Measurements from ENCODE around the gene NPAS3. TPM values are rescaled to one million over a fixed set of nuclear protein-coding genes. Genes with fewer than 3 reads are reported as not detected.

The NPAS3 gene
- total RNA-seq, 1 experiment from 2014 or later = 0.36 TPM

DNA sequence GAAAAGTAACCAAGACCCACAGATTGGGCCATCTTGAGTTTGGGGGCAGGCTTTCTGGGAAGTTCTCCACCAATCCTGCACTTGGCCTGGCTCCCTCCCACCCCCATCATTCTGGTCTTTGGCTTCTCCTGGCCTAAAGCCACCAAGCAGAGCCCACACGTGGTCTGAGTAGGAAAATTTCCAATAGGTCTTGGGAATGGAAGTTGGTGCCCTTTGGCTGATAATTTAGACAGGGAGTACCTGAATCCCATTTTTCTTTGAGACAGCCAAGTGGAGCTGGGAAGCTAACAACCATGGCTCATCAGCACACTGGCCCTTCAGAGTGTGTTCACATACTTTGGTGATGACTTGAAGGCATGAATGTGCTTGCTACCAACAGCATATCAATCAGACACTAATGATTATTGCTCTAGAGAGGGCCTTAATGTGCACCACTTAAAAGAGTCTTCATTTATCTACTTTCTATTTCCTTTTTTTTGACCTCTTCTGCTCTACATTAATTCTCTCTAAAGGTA, 856.2 kb downstream of the NPAS3 start:
- no peaks in the 10 kb centered on the region for H4K20me1 ChIP-seq (ENCODE audit: low read length)
- H3K79me2 ChIP-seq (ENCODE audit: low read length) = no peaks in the 10 kb centered on the region
- H3K4me3 ChIP-seq (ENCODE audit: low read length) = no peak overlapping the region
- CTCF ChIA-PET = no interaction called here
- no TSS peak for BruUV-seq (replicated peaks)
- no peak for DNase-seq
- peaks cover 11% of the 10 kb centered on the region for H3K4me1 ChIP-seq (ENCODE audit: insufficient read depth, low read length)
- TF ChIP-seq, protein P1, sequence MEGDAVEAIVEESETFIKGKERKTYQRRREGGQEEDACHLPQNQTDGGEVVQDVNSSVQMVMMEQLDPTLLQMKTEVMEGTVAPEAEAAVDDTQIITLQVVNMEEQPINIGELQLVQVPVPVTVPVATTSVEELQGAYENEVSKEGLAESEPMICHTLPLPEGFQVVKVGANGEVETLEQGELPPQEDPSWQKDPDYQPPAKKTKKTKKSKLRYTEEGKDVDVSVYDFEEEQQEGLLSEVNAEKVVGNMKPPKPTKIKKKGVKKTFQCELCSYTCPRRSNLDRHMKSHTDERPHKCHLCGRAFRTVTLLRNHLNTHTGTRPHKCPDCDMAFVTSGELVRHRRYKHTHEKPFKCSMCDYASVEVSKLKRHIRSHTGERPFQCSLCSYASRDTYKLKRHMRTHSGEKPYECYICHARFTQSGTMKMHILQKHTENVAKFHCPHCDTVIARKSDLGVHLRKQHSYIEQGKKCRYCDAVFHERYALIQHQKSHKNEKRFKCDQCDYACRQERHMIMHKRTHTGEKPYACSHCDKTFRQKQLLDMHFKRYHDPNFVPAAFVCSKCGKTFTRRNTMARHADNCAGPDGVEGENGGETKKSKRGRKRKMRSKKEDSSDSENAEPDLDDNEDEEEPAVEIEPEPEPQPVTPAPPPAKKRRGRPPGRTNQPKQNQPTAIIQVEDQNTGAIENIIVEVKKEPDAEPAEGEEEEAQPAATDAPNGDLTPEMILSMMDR (conservative IDR thresholded peaks at IDR 0.05; ENCODE audit: low read depth, low read length) = no peak
- no peak for TF ChIP-seq EZH2phosphoT487 (IDR thresholded peaks at IDR 0.05; ENCODE audit: borderline replicate concordance, low read length)
- TF ChIP-seq EZH2 (IDR thresholded peaks at IDR 0.05; ENCODE audit: low read length, unreplicated experiment) = no peak
- no peaks in the 10 kb centered on the region for H3K9me2 ChIP-seq (replicated peaks; ENCODE audit: low read length)
- no peak overlapping the region for H3K9ac ChIP-seq (ENCODE audit: low read length)
- intact Hi-C loops (cut with micrococcal nuclease) = loop anchor here (5.0 to 10.0 kb wide), 3 partner anchors 178 to 850 kb away; no protein-coding TSS in a partner anchor
- no peak for ATAC-seq
- no peak overlapping the region for H3K27ac ChIP-seq (ENCODE audit: low read length)
- no peak overlapping the region for H2AFZ ChIP-seq (ENCODE audit: low read length)
- POLR2A ChIA-PET (ENCODE audit: unreplicated experiment) = no interaction called here
- H3F3A ChIP-seq (ENCODE audit: low read length, unreplicated experiment) = no peaks in the 10 kb centered on the region
- H3K4me2 ChIP-seq (ENCODE audit: low read length) = no peak overlapping the region
- H3K36me3 ChIP-seq (ENCODE audit: low read depth, low read length) = no peaks in the 10 kb centered on the region
- no peaks in the 10 kb centered on the region for H3K27me3 ChIP-seq (ENCODE audit: low read length)
- H3K9me3 ChIP-seq (ENCODE audit: low read length) = no peaks in the 10 kb centered on the region

DNA sequence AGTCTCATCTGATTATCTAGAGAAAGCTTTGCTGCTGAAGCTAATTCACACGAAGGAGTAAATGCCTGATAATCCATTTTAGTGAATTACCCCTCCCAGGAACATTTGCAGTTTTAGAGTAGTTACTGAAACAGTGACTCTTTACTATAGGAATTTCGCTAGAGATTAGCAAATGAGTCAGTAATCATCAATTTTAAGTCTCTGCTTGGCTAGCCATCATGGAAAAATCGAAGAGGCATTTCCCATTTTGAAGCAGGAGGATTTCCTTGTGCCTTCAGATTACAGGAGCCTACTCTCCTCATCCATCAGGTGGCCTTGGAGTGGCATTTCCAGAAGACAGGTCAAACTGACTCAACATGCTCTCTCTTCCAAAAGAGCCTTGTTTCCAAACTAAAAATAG, 857.7 kb downstream of the NPAS3 start:
- H3K27me3 ChIP-seq (ENCODE audit: low read length) = no peaks in the 10 kb centered on the region
- no peaks in the 10 kb centered on the region for H3K36me3 ChIP-seq (ENCODE audit: low read depth, low read length)
- DNase-seq (peak; percentile 13), ATAC-seq (no peak)
- H2AFZ ChIP-seq (ENCODE audit: low read length) = no peak overlapping the region
- CTCF ChIA-PET = no interaction called here
- H3K4me3 ChIP-seq (ENCODE audit: low read length) = no peak overlapping the region
- H3K79me2 ChIP-seq (ENCODE audit: low read length) = no peaks in the 10 kb centered on the region
- no peak overlapping the region for H3K27ac ChIP-seq (ENCODE audit: low read length)
- H3F3A ChIP-seq (ENCODE audit: low read length, unreplicated experiment) = no peaks in the 10 kb centered on the region
- no peaks in the 10 kb centered on the region for H3K9me3 ChIP-seq (ENCODE audit: low read length)
- H3K4me2 ChIP-seq (ENCODE audit: low read length) = no peak overlapping the region
- H3K9ac ChIP-seq (ENCODE audit: low read length) = no peak overlapping the region
- H3K9me2 ChIP-seq (replicated peaks; ENCODE audit: low read length) = no peaks in the 10 kb centered on the region
- intact Hi-C loops (cut with micrococcal nuclease) = loop anchor here (10.0 kb wide), 1 partner anchor 852 kb away; no protein-coding TSS in a partner anchor
- peaks cover 11% of the 10 kb centered on the region for H3K4me1 ChIP-seq (ENCODE audit: insufficient read depth, low read length)
- POLR2A ChIA-PET (ENCODE audit: unreplicated experiment) = no interaction called here
- H4K20me1 ChIP-seq (ENCODE audit: low read length) = no peaks in the 10 kb centered on the region
- TF ChIP-seq EZH2phosphoT487 (IDR thresholded peaks at IDR 0.05; ENCODE audit: borderline replicate concordance, low read length) (no peak), EZH2 (IDR thresholded peaks at IDR 0.05; ENCODE audit: low read length, unreplicated experiment) (no peak)
- TF ChIP-seq, protein P1 (conservative IDR thresholded peaks at IDR 0.05; ENCODE audit: low read depth, low read length) = no peak
- no TSS peak for BruUV-seq (replicated peaks)

DNA sequence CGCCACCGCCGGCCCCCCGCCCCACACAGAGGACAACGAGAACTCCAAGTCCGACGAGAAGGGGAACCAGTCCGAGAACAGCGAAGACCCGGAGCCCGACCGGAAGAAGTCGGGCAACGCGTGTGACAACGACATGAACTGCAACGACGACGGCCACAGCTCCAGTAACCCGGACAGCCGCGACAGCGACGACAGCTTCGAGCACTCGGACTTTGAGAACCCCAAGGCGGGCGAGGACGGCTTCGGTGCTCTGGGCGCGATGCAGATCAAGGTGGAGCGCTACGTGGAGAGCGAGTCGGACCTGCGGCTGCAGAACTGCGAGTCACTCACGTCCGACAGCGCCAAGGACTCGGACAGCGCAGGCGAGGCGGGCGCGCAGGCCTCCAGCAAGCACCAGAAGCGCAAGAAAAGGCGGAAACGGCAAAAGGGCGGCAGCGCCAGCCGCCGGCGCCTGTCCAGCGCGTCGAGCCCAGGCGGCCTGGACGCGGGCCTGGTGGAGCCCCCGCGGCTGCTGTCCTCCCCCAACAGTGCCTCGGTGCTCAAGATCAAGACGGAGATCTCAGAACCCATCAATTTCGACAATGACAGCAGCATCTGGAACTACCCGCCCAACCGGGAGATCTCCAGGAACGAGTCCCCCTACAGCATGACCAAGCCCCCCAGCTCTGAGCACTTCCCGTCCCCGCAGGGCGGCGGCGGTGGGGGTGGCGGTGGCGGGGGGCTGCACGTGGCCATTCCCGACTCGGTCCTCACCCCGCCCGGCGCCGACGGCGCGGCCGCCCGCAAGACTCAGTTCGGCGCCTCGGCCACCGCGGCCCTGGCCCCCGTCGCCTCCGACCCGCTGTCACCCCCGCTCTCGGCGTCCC, 861.3 kb downstream of the NPAS3 start:
- H3K27me3 ChIP-seq (ENCODE audit: low read length) = no peaks in the 10 kb centered on the region
- no peaks in the 10 kb centered on the region for H3F3A ChIP-seq (ENCODE audit: low read length, unreplicated experiment)
- H3K4me3 ChIP-seq (ENCODE audit: low read length) = no peak overlapping the region
- CTCF ChIA-PET = no interaction called here
- no peaks in the 10 kb centered on the region; the same call in 1 of the 2 replicates for H3K4me1 ChIP-seq (ENCODE audit: insufficient read depth, low read length)
- no peaks in the 10 kb centered on the region for H3K79me2 ChIP-seq (ENCODE audit: low read length)
- POLR2A ChIA-PET (ENCODE audit: unreplicated experiment) = no interaction called here
- no peaks in the 10 kb centered on the region for H4K20me1 ChIP-seq (ENCODE audit: low read length)
- H3K9me2 ChIP-seq (replicated peaks; ENCODE audit: low read length) = no peaks in the 10 kb centered on the region
- ATAC-seq = no peak
- no peaks in the 10 kb centered on the region for H3K9me3 ChIP-seq (ENCODE audit: low read length)
- no peak for TF ChIP-seq EZH2phosphoT487 (IDR thresholded peaks at IDR 0.05; ENCODE audit: borderline replicate concordance, low read length)
- TF ChIP-seq, protein P1 (conservative IDR thresholded peaks at IDR 0.05; ENCODE audit: low read depth, low read length) = no peak
- TF ChIP-seq EZH2 (IDR thresholded peaks at IDR 0.05; ENCODE audit: low read length, unreplicated experiment) = no peak
- intact Hi-C loops (cut with micrococcal nuclease) = loop anchor here (10.0 kb wide), 1 partner anchor 855 kb away; no protein-coding TSS in a partner anchor
- no peaks in the 10 kb centered on the region for H3K36me3 ChIP-seq (ENCODE audit: low read depth, low read length)
- H3K27ac ChIP-seq (ENCODE audit: low read length) = no peak overlapping the region
- no peak for DNase-seq
- BruUV-seq (replicated peaks) = no TSS peak
- no peak overlapping the region for H3K9ac ChIP-seq (ENCODE audit: low read length)
- H3K4me2 ChIP-seq (ENCODE audit: low read length) = no peak overlapping the region
- H2AFZ ChIP-seq (ENCODE audit: low read length) = no peak overlapping the region

Data from PC-3 (cell line).